NCI-H226 (cell line): Measurements from ENCODE around the gene TUBA1A.
"Not testable (repeated sequence)": the region's sequence is repeated elsewhere in the genome, so short reads cannot be mapped to it uniquely, and the experiment has no call there.

Source experiments
- DNase-seq: peaks from one replicate; pipeline ENCODE4 v3.0.0-alpha.2; 2015

The TUBA1A gene

DNA sequence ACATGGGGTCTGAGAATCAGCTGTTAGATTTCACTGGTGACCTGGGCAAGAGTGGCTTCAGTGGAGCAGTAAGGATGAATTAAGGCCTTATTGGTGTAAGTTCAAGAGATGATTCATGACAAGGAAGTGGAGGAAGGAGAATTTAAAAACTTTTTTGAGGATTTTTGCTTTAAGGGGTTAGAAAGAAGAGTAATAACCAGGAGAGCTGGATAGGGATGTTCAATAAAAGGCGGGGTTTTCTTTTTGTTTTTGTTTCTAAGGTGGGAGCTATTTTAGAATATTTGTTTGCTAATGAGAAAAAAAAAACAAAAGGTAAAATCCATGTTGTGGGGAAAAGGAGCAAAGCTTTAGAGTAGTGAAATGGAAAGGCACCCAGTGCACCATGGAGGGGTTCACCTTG, 42.5 kb downstream of the TUBA1A start:
- DNase-seq: no peak

DNA sequence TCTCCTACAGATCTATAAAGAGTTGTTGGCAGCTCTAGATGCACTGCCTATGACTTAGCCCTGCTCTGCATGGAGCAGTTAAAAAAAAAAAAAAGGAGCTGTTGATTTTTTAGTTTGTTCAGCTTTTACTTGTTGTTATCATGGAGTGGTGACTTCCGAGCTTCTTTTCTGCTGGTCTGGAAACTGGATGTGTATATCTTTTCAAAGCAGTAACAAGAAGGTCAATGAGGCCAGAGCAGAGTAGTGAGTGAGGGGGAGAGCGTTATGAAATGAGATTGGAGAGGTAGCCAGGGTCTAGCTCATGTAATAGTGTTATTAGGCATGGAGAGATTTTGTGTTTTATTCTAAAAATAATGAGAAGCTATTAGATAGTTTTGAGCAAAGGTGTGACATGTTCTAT, 44.5 kb downstream of the TUBA1A start:
- no peak for DNase-seq

DNA sequence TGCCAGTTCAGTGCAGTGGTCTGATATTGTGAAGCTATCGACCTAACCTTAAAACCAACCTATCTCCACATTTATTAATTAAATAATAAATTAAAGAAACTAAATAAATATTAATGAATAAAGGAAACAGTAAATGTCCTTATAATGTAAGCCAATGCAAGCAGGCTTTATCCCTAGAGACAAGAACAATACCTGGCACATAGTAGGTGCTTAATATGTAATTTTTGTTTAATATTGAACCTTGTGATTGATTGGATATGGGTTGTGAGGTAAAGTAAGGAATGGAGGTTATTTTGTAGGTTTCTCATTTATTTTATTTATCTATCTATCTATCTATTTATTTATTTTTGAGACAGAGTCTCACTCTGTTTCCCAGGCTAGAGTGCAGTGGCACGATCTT, 49.9 kb downstream of the TUBA1A start:
- DNase-seq: no peak

DNA sequence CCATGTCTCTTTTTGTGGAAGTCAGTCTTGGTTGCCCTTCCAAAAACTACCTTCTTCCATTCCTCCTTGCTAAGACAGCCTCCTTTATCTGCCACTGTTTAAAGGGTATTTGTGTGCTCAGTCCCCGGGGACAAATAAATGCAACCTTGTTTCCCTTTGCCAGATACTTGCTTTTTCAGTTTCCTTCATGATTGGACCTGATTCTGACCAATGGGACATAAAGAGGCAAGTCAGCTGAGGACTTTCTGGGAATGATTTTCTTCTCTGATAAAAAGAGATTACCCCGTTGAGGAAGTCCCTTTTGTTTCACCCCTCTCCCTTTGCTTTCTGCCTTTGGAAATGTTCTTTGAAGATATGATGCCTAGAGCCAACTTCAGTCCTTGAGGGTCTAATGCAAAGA, 50.3 kb downstream of the TUBA1A start:
- DNase-seq: no peak

DNA sequence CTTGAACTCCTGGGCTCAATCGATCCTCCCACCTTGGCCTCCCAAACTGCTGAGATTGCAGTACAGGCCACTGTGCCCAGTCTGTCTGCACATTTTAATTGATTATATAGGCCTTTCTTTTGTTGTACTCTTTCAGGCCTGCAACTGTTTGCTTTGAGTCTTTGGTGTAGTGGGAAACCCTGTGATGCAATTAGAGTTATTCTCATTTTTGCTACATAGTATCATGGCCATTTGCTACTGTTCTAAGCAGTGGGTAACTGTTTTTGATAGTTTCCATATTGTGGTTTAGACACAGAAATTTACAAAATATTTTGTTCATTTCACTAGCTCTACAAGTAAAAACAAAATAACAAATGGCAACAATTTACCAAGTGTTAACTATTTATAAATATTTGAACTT, 51.4 kb downstream of the TUBA1A start:
- DNase-seq: no peak

DNA sequence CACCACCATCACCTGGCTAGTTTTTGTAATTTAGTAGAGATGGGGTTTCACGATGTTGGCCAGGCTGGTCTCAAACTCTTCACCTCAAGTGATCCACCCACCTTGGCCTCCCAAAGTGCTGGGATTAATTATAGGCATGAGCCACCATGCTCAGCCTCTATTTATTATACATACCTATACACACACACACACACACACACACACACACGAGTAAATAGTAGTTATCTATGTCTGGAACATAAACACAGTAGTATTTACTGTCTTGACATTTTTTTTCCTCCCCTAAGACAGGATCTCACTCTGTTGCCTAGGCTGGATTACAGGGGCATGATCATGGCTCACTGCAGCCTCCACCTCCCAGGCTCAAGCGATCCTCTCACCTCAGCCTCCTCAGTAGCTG, 51.9 kb downstream of the TUBA1A start:
- not testable (repeated sequence) for DNase-seq
